Endothelial cell of umbilical vein (primary cell): ENCODE data around the gene FLT3. TPM values are rescaled to one million over a fixed set of nuclear protein-coding genes. Genes with fewer than 3 reads are reported as not detected.

Source experiments
- BruUV-seq: library from RNA; stranded (reverse); fragments of 400-500 nt; replicated peaks from 2 replicates; lab custom pipeline; 2021; lab: Mats Ljungman, UMichigan
- CTCF ChIA-PET: fragments of 300-600, 350-600 bp; sonication (Branson Sonifier 250); formaldehyde crosslinking; loops from one replicate; lab custom pipeline; 2021; ENCODE audit warnings: antibody characterized with exemption, inconsistent platforms; lab: Charles Lee
- POLR2A ChIA-PET: fragments of 300-600, 350-600 bp; sonication (Branson Sonifier 250); formaldehyde crosslinking; loops from one replicate; lab custom pipeline; 2021; ENCODE audit warnings: antibody characterized with exemption, inconsistent platforms; lab: Charles Lee
- DNase-seq: peaks from one replicate; pipeline ENCODE4 v3.0.0-alpha.2; 2011; ENCODE audit warnings: low read depth, low spot score
- FAIRE-seq: peaks from 2 replicates; lab custom pipeline; 2011; peaks lifted over from hg19 to GRCh38; lab: Jason Lieb, UNC
- H2AFZ ChIP-seq: 2 replicates; pipeline ENCODE4 v1.6.0; 2012; ENCODE audit warnings: low read depth, low read length, control low read depth, inconsistent platforms
- H3K27ac ChIP-seq: 2 replicates; pipeline ENCODE4 v1.5.1; 2011; ENCODE audit warnings: low read depth, mild to moderate bottlenecking, control low read depth, low read length, moderate library complexity; ENCODE audit not compliant: insufficient read depth
- H3K27me3 ChIP-seq, 2 experiments: 2 replicates each; pipeline versions ENCODE4 v1.6.0 to v1.6.1; 2011; ENCODE audit warnings: low read length in 2 of 2, mixed read lengths in 1 of 2; ENCODE audit not compliant: control insufficient read depth in 2 of 2, insufficient read depth in 2 of 2
- H3K36me3 ChIP-seq, 2 experiments: 2 replicates in 1 of 2; 3 replicates in 1 of 2; pipeline ENCODE4 v1.5.1; 2011; ENCODE audit warnings: low read length in 2 of 2, mild to moderate bottlenecking in 1 of 2, moderate library complexity in 1 of 2; ENCODE audit not compliant: control insufficient read depth in 2 of 2, insufficient read depth in 2 of 2; ENCODE audit errors: extremely low read depth in 1 of 2
- H3K4me1 ChIP-seq: 3 replicates; pipeline ENCODE4 v1.5.1; 2011; ENCODE audit warnings: mild to moderate bottlenecking, low read length; ENCODE audit not compliant: control insufficient read depth, insufficient read depth; ENCODE audit errors: extremely low read depth
- H3K4me2 ChIP-seq: 2 replicates; pipeline ENCODE4 v1.6.1; 2011; ENCODE audit warnings: low read length, control low read depth, mixed read lengths; ENCODE audit not compliant: insufficient read depth
- H3K4me3 ChIP-seq, 3 experiments: fragments of 200-600 bp in 1 of 3; sonication (generic), shearing (Covaris generic) in 1 of 3; replicated peaks in 1 of 3; 2 replicates each; pipeline ENCODE4 v1.5.1; 2011 to 2016; ENCODE audit warnings: control low read depth in 3 of 3, low read length in 3 of 3, mild to moderate bottlenecking in 2 of 3, inconsistent platforms in 1 of 3, low read depth in 1 of 3, moderate library complexity in 1 of 3; ENCODE audit not compliant: insufficient read depth in 1 of 3
- H3K79me2 ChIP-seq: 2 replicates; pipeline ENCODE4 v1.6.0; 2012; ENCODE audit warnings: low read length, inconsistent platforms; ENCODE audit not compliant: control insufficient read depth, insufficient read depth
- H3K9ac ChIP-seq: replicated peaks from 2 replicates; pipeline ENCODE3; 2011; ENCODE audit warnings: low read length, control low read depth; ENCODE audit not compliant: insufficient read depth; ENCODE audit errors: extremely low read depth
- H3K9me1 ChIP-seq: replicated peaks from 3 replicates; pipeline ENCODE4 v1.6.0; 2011; ENCODE audit warnings: mild to moderate bottlenecking, low read length; ENCODE audit not compliant: control insufficient read depth, insufficient read depth; ENCODE audit errors: extremely low read depth
- H3K9me3 ChIP-seq: replicated peaks from 2 replicates; pipeline ENCODE4 v1.5.1; 2012; ENCODE audit warnings: low read length, inconsistent platforms; ENCODE audit not compliant: control insufficient read depth, insufficient read depth
- H4K20me1 ChIP-seq: replicated peaks from 2 replicates; pipeline ENCODE3; 2011; ENCODE audit warnings: mild to moderate bottlenecking, low read length; ENCODE audit not compliant: control insufficient read depth, insufficient read depth; ENCODE audit errors: extremely low read depth
- FOS ChIP-seq: IDR thresholded peaks from 2 replicates; pipeline ENCODE4 v1.6.1; 2011; ENCODE audit warnings: mild to moderate bottlenecking, low read length, moderate library complexity, borderline replicate concordance; ENCODE audit not compliant: insufficient read depth
- MAX ChIP-seq: IDR thresholded peaks from 2 replicates; pipeline ENCODE4 v1.6.1; 2011; ENCODE audit not compliant: insufficient read depth, insufficient read length
- MYC ChIP-seq: IDR thresholded peaks from one replicate; pipeline ENCODE4 v1.6.1; 2011; ENCODE audit warnings: mild to moderate bottlenecking, low read depth, low read length
- POLR2AphosphoS5 ChIP-seq: IDR thresholded peaks from 2 replicates; pipeline ENCODE4 v1.6.1; 2012; ENCODE audit warnings: low read depth, mild to moderate bottlenecking, control low read depth, low read length, moderate library complexity; ENCODE audit not compliant: insufficient read depth
- dilution Hi-C: fragments of 300-500 bp; cut with MboI; formaldehyde crosslinking; loops from one replicate; pipeline ENCODE4 v1.15.0; 2019; ENCODE audit warnings: low sequenced_read_pairs; ENCODE audit not compliant: extremely low pct_ligation_motif_present
- intact Hi-C: fragments of 100-400 bp; cut with micrococcal nuclease; formaldehyde crosslinking; loops from one replicate; pipeline ENCODE4 v1.10.0; 2022
- polyA plus RNA-seq, 4 experiments: library from polyadenylated mRNA; depleted of rRNA in 3 of 4; stranded (reverse) in 3 of 4; unstranded in 1 of 4; fragments of >200 nt; gene quantifications; 2 replicates each; pipeline versions ENCODE4 v1.2.1 to v1.2.3, GENCODE V29; 2011 to 2012; ENCODE audit warnings: missing spikeins in 1 of 4
- total RNA-seq: library from RNA; stranded (reverse); gene quantifications from 2 replicates; pipeline ENCODE4 v1.2.3, GENCODE V29; 2021

The FLT3 gene
- total and polyA plus RNA-seq, 2 donors (not counting 3 experiments of a cell fraction or from before 2014, with no cell fraction given) = 0.03 TPM; not detected in 1

GRCh38 chr13:28138756-28139470, 38.5 kb upstream of the FLT3 start:
- peaks cover 20% of the 10 kb centered on the region for H3K4me1 ChIP-seq
- peak overlapping the region; percentile 93 for H3K27ac ChIP-seq
- H2AFZ ChIP-seq = peak overlapping the region; percentile 52
- H3K4me3 ChIP-seq = peak overlapping the region; percentile 78 to 99 (median 95)
- H4K20me1 ChIP-seq = peaks cover 9% of the 10 kb centered on the region
- H3K4me2 ChIP-seq = peak overlapping the region; percentile 35
- CTCF ChIA-PET = interaction anchor here (1.0 to 1.5 kb wide), 2 partner anchors 9 to 141 kb away, joined by 3 read pairs; no protein-coding TSS in a partner anchor
- peak overlapping the region; percentile 98 for H3K9ac ChIP-seq
- TF ChIP-seq POLR2AphosphoS5 (peak; percentile 64), MYC (peak; percentile 68), MAX (peak; percentile 31), FOS (no peak)
- TSS peak; percentile 6 for BruUV-seq
- no peaks in the 10 kb centered on the region for H3K36me3 ChIP-seq
- peak; percentile 87 for DNase-seq
- POLR2A ChIA-PET = no interaction called here
- intact Hi-C loops (loop anchor here (2.0 to 10.0 kb wide), 4 partner anchors 120 to 498 kb away; partner anchors contain the start of gene FLT1), dilution Hi-C loops (no loop called here)
- H3K27me3 ChIP-seq = no peaks in the 10 kb centered on the region
- FAIRE-seq = peak; percentile 63
- no peaks in the 10 kb centered on the region for H3K9me3 ChIP-seq
- H3K79me2 ChIP-seq = peaks cover 54% of the 10 kb centered on the region
- H3K9me1 ChIP-seq = no peaks in the 10 kb centered on the region
